GM04503 (cell line): ENCODE data around the gene GRHL3.

ENCODE experiments used
- DNase-seq: peaks from one replicate; pipeline ENCODE4 v3.0.0-alpha.2; 2012; ENCODE audit warnings: low read depth

GRHL3 gene

GRCh38 chr1:24374891-24375786 is 56.0 kb downstream of the GRHL3 start:
- DNase-seq = no peak

- DNase-seq = no peak
Observed at GRCh38 chr1:24379733-24380315, 60.7 kb downstream of the GRHL3 start.

GRCh38 chr1:24380508-24380907 is 61.4 kb downstream of the GRHL3 start:
- no peak for DNase-seq

- DNase-seq = no peak
Observed at GRCh38 chr1:24381256-24381655, 62.1 kb downstream of the GRHL3 start.

GRCh38 chr1:24382165-24382577 is 63.0 kb downstream of the GRHL3 start:
- DNase-seq = no peak

GRCh38 chr1:24383381-24383940 is 64.3 kb downstream of the GRHL3 start:
- no peak for DNase-seq

GRCh38 chr1:24384251-24385090 is 65.3 kb downstream of the GRHL3 start:
- no peak for DNase-seq

GRCh38 chr1:24385160-24385940 is 66.2 kb downstream of the GRHL3 start:
- DNase-seq = no peak

GRCh38 chr1:24386241-24386640 is 67.1 kb downstream of the GRHL3 start:
- no peak for DNase-seq

GRCh38 chr1:24386931-24387330 is 67.8 kb downstream of the GRHL3 start:
- no peak for DNase-seq

GRCh38 chr1:24387636-24388175 is 68.5 kb downstream of the GRHL3 start:
- no peak for DNase-seq

GRCh38 chr1:24388331-24388885 is 69.3 kb downstream of the GRHL3 start:
- no peak for DNase-seq

- DNase-seq = no peak
Observed at GRCh38 chr1:24389231-24389678, 70.1 kb downstream of the GRHL3 start.

GRCh38 chr1:24390924-24391782 is 72.0 kb downstream of the GRHL3 start:
- no peak for DNase-seq

GRCh38 chr1:24391882-24392603 is 72.9 kb downstream of the GRHL3 start:
- no peak for DNase-seq

- no peak for DNase-seq
Observed at GRCh38 chr1:24392604-24392946, 73.4 kb downstream of the GRHL3 start.

- DNase-seq = no peak
Observed at GRCh38 chr1:24392982-24393650, 74.0 kb downstream of the GRHL3 start.

GRCh38 chr1:24393892-24394291 is 74.7 kb downstream of the GRHL3 start:
- no peak for DNase-seq

GRCh38 chr1:24400065-24400464 is 80.9 kb downstream of the GRHL3 start:
- no peak for DNase-seq
